ENCODE data around the gene VMP1. TPM values are rescaled to one million over a fixed set of nuclear protein-coding genes. Genes with fewer than 3 reads are reported as not detected.

Gene VMP1
- total RNA-seq, 2 experiments from 2014 or later = 239 to 248 TPM

- ChIA-PET POLR2A (interaction anchor here (27.8 kb wide), 1 partner anchor 62 kb away, joined by 1156 read pairs; no protein-coding TSS in a partner anchor), CTCF (interaction anchor here (0.6 kb wide), 1 partner anchor 22 kb away, joined by 3 read pairs; no protein-coding TSS in a partner anchor)
- ATAC-seq (no peak), DNase-seq (no peak)
- Mint-ChIP-seq H3K4me1 (ENCODE audit: low read depth) (peaks cover 33% of the 10 kb centered on the region), H3K27me3 (no peaks in the 10 kb centered on the region), H3K36me3 (ENCODE audit: low read depth) (peaks cover 62% of the 10 kb centered on the region), H3K9me3 (peaks cover 16% of the 10 kb centered on the region), H3K4me3 (no peak overlapping the region), H3K27ac (no peak overlapping the region)
- TF ChIP-seq CTCF (IDR thresholded peaks at IDR 0.05) = no peak
- intact Hi-C loops (cut with micrococcal nuclease) = no loop called here
These were observed 68.4 kb downstream of the VMP1 start for GRCh38 chr17:59775786-59776350.

GRCh38 chr17:59776577-59776976, 69.1 kb downstream of the VMP1 start:
- ATAC-seq (no peak), DNase-seq (no peak)
- no peaks in the 10 kb centered on the region for H3K27me3 Mint-ChIP-seq
- CTCF ChIA-PET = no interaction called here
- H3K36me3 Mint-ChIP-seq (ENCODE audit: low read depth) = peaks cover 64% of the 10 kb centered on the region
- TF ChIP-seq CTCF (IDR thresholded peaks at IDR 0.05) = no peak
- peak overlapping the region; percentile 68 for H3K27ac Mint-ChIP-seq
- POLR2A ChIA-PET = interaction anchor here (27.8 kb wide), 1 partner anchor 61 kb away, joined by 1156 read pairs; no protein-coding TSS in a partner anchor
- H3K4me1 Mint-ChIP-seq (ENCODE audit: low read depth) = peaks cover 35% of the 10 kb centered on the region
- H3K9me3 Mint-ChIP-seq = peaks cover 16% of the 10 kb centered on the region
- no peak overlapping the region for H3K4me3 Mint-ChIP-seq
- intact Hi-C loops (cut with micrococcal nuclease) = no loop called here

GRCh38 chr17:59777033-59777432, 69.6 kb downstream of the VMP1 start:
- CTCF ChIA-PET = no interaction called here
- POLR2A ChIA-PET = interaction anchor here (0.6 to 27.8 kb wide), 2 partner anchors 61 to 76 kb away, joined by 3 to 1156 read pairs; no protein-coding TSS in a partner anchor

GRCh38 chr17:59778996-59779395, 71.5 kb downstream of the VMP1 start:
- H3K36me3 Mint-ChIP-seq (ENCODE audit: low read depth) = peaks cover 72% of the 10 kb centered on the region
- CTCF ChIA-PET = interaction anchor here (1.1 to 2.5 kb wide), 2 partner anchors 25 to 81 kb away, joined by 4 to 13 read pairs; no protein-coding TSS in a partner anchor
- ATAC-seq = no peak

More at GRCh38 chr17:59777033-59777432, 69.6 kb downstream of the VMP1 start:
- DNase-seq (no peak), ATAC-seq (peak; percentile 28)
- no peak for TF ChIP-seq CTCF (IDR thresholded peaks at IDR 0.05)
- H3K27me3 Mint-ChIP-seq = no peaks in the 10 kb centered on the region
- H3K27ac Mint-ChIP-seq = peak overlapping the region; percentile 68
- peaks cover 16% of the 10 kb centered on the region for H3K9me3 Mint-ChIP-seq
- H3K4me1 Mint-ChIP-seq (ENCODE audit: low read depth) = peaks cover 37% of the 10 kb centered on the region
- intact Hi-C loops (cut with micrococcal nuclease) = no loop called here
- H3K36me3 Mint-ChIP-seq (ENCODE audit: low read depth) = peaks cover 64% of the 10 kb centered on the region
- H3K4me3 Mint-ChIP-seq = no peak overlapping the region

More at GRCh38 chr17:59778996-59779395, 71.5 kb downstream of the VMP1 start:
- Mint-ChIP-seq H3K9me3 (peaks cover 16% of the 10 kb centered on the region), H3K27ac (peak overlapping the region; percentile 85), H3K4me3 (no peak overlapping the region), H3K4me1 (ENCODE audit: low read depth) (peaks cover 54% of the 10 kb centered on the region), H3K27me3 (no peaks in the 10 kb centered on the region)
- POLR2A ChIA-PET = interaction anchor here (0.8 to 27.8 kb wide), 4 partner anchors 15 to 59 kb away, joined by 3 to 1156 read pairs (median 8); no protein-coding TSS in a partner anchor
- intact Hi-C loops (cut with micrococcal nuclease) = no loop called here
- DNase-seq = no peak
- no peak for TF ChIP-seq CTCF (IDR thresholded peaks at IDR 0.05)

Data from activated CD8-positive, alpha-beta T cell treated with anti-CD3 and anti-CD28 coated beads for 36 hours (primary cell).